HG03457 (cell line): ENCODE data around the gene ZNF532.
"Not testable (repeated sequence)": the region's sequence is repeated elsewhere in the genome, so short reads cannot be mapped to it uniquely, and the experiment has no call there.

Experiments used
- ATAC-seq: cut with Tn5 transposase; IDR thresholded peaks from one replicate; pipeline ENCODE4 v1.9.1; 2021; ENCODE audit warnings: moderate number of reproducible peaks; ENCODE audit not compliant: unreplicated experiment

Gene ZNF532

DNA sequence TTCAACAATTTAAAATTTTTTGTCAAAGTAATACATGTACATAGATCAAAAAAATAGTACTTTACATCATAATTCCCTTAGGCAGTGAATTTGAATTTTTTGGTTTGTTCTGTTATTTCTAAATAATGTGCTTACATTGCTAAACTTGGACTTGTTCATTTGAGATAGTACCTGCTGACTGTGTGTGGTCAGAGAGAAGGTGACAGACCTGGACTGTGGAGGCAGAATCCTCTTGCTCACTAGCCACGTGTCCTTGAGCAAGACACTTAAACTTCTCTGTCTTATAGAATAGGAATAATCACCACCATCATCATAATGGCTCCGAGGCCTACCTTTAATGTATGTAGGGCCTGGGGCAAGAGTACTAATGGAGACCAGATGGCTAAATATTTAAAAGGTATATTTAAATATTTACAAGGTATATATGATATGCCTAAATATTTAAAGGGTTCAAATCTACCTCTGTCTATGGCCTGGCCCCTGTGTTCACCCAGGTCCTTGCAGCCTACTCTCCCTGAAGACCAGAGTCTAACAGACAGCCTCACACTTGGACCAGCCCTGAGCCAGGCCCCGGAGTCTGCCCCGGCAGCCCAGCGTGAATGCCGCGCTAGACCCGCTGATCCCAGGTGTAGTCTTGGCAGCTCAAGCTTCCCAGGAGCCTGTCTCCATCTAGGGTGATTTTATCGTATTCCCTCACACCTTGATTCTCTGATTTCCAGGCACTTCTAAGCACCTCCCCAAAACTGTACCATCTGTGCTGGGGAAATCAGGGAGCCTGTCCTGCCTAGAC is 33.5 kb downstream of the ZNF532 start:
- no peak for ATAC-seq

DNA sequence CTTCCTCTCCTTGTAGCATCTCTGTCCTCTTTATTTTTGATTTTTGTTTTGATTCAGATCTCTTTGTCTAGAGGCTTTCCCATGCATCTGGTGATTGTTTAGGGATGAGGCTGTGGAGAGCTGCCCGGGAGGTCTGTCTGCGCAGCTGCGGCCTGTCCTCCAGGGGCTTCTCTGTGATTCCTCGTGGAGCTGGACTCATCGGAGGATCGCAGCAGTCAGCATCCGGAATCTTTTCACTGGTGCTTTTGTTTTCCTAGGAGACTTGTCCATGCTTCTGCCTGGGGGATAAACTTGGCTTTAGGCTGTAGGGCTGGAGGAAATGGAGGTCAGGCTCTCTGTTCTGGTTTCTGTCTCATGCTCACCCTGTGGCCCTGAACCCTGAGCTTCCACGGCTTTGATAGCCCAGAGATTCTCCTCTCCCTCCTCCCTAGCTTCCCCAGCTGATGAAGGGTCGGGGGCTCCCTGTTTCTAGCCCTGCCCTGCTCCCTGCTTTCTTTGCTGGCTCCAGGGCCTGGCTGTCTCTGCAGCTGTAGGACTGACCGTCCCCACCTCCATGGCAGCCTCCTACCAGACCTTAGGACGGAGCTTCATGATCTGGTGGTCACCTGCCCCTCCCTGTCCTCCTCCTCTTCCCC is 35.5 kb downstream of the ZNF532 start:
- no peak for ATAC-seq

DNA sequence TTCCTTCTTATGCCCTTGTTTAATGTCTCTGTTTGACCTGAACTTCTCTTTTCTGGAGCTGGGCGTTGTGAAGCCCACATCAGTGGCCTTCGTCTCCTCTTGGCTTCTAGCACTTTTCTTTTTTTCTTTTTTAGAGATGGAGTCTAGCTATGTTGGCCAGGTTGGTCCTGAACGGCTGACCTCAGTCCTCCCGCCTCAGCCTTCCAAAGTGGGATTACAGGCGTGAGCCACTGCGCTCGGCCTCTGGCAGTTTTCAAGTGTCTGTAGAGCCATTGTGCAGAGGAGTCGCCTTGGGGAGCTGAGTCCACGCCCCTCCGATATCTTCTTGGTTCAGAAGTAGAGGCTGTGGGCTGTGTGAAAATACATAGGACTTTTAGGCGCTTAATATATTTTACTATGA is 36.5 kb downstream of the ZNF532 start:
- ATAC-seq: no peak

DNA sequence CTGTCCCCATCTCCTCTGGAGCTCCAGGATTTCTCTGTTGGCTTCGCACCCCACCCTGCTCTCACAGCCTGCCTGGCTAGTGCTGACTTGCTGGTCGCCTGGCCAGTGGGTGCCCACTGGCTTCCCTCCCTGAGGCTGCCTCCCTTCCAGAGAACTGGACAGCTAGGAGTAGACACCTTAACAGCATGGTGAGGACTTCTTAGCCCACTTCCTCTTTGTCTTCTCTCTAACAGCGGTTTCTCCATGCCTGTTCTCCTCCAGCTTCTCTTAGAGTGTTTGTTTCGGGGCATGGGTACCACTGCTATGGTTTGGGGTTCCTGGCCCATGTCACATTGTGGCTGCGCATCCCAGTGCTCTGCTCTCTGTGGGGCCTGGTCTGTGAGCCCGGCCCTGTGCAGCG is 37.1 kb downstream of the ZNF532 start:
- no peak for ATAC-seq

DNA sequence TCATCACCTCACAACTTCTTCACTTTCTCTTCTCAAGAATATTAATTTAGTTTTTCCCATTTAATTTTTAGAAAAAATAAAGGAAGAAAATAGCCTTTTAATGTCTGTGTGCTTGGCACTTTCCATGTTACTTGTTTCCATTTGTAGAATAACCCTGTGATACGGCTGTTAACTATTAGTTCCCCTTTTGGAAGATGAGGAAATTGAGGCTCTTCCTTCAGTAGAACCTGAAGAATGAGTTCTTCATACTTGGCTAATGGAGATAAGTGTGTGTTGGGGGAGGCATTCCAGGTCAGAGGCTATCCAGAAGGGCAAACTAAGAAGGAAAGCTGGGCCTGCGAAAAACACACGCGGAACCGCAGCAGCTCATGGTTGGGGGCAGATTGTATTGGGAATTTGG is 38.3 kb downstream of the ZNF532 start:
- no peak for ATAC-seq

DNA sequence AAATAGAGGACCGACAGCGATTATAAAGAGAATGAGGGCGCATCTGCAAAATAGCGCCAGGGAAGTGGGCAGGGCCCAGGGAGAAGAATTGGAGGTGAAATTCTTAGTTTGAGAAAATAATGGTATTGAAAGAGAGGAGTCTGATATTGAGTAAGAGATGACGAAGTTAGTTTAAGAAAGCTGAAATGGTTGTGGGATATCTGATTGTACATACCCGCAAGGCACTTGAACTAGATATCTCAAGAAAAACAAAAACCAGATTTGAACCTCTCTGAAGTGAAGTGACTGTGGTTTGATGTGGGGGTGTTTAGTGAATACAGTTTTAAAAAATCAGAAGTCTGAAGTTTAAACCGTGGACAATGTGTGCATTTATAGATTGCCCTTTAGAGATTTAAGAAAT is 38.9 kb downstream of the ZNF532 start:
- ATAC-seq: no peak

DNA sequence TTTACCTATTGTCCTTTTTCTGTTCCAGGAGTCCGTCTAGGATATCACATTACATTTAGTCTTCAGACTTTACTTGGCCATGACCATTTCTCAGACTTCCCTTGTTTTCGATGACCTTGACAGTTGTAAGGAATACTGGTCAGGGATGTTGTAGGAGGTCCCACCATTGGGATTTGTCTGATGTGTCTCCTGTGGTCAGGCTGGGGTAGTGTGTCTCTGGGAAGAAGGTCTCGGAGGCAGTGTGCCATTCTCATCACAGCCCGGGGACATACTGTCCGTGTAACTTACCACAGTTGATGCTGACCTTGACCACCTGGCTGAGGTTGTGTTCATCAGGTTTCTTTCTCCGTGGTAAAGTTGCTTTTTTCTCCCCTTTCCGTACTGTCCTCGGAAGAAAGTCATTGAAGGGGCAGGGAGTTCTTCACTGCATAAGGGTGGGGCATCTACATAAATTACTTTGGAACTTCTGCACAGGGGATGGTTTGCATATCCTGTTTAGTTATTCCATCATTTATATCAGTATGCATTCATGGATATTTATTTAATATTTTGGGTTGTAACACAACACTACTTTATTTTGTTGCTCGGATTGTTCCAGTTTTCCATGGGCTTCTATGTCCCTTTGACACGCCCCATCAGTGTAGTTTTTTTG is 41.2 kb downstream of the ZNF532 start:
- ATAC-seq: no peak

DNA sequence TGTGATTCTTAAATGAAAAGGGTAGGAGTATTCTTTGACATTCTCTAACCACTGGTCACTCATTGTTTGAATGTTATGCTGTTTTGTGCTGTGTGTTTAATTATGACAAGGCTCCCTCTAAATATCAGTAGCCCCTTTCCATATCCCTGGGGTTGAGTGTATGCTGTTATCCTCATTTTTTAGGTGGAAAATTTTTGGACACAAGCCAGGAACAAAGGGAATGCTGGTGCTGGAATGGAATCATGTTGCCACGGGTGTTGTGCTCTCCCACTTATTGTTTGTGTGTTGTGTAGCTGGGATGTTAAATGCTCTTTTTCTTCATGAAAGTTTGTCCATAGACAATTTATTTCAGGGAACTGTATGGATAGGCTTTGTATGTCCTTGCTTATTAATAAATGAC is 43.3 kb downstream of the ZNF532 start:
- no peak for ATAC-seq

DNA sequence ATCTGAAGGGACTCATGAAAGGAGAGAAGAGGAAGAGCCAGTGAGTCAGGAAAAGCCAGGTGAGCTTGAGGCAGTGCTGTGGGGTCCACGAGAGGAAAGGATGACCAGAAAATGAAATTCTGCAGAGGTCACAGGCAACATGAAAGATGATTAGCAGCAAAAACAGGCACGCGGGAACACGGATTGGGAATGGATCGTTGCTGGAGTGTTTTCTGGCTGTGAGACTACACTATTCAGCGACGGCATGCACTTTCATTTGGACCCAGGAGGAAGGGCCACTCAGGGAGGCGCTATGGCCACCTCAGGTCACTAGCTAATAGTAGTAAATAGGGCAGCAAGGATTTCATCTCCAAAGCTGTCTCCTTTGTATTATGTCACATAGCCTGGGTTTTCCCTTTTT is 44.8 kb downstream of the ZNF532 start:
- ATAC-seq: no peak

DNA sequence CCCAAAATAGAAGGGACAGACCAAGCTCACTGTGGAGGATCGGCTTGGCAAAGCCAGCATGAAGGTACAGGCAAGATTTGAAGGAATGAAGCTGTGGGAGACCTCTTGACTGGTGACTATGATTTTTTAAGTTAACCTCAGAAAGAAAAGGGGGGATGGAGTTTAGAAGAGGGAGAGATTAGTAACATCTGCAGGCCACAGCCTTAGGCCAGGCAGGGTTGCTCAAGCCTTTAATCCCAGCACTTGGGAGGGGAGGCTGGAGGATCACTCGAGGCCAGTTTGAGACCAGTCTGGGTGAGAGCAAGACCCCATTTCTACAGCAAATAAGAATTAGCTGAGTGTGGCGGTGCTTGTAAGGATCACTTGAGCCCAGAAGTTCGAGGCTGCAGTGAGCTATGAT is 46.6 kb downstream of the ZNF532 start:
- ATAC-seq: no peak

DNA sequence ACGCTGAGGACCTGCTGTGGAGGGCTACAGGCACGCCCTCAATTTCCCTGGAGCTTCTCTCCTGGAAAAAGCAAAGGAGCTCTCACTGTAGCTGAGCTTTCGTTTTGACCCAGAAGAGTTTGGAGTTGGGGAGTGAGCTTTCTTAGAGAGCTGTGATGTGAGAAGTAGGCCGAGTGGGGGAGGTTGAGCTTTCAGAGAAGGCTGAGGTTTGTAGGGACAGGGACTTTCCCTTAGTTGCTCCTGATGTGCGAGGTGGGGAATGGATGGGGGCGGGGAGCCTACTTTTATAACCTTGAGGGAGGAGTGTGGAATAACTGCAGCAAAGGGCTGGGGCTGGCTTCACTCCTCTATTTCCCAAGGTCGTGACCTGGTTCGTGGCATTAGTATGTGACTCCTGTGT is 47.1 kb downstream of the ZNF532 start:
- ATAC-seq: no peak

DNA sequence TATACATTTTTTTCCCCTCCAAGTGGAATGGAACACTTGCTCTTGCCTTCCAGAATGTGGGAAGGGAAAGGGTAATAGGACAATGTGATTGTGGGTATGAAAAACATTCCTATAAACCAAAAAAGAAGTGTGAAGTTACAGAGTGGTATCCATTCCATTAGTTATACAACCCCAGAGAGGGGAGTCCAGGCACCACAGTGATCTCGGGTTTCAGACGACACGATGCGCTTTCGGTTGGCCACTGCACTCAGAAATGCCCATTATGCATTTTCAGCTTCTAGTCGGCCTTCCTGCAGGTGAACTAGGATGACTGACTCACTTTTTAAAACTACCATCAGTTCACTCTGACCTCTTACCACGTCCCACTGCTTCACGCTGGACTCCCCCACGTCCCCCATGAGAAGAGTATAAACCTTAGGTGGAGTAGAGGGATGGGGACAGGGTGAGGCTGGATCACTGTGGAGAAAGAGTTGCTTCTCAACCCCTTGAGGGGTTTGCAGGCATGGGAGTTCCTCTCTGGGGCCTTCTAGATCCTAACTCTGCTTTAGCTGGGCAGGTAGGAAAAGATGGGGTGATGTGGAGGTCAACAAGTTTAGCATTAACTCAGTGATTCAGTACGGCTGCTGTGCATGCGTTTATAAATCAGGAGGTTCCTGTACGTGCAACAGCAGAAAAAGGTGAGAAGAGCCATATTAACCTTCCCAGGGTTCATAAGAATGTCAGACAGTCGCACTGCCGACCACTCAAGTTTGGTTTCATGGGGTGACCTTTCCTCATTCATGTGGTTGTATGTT is 50.5 kb downstream of the ZNF532 start:
- ATAC-seq: no peak

DNA sequence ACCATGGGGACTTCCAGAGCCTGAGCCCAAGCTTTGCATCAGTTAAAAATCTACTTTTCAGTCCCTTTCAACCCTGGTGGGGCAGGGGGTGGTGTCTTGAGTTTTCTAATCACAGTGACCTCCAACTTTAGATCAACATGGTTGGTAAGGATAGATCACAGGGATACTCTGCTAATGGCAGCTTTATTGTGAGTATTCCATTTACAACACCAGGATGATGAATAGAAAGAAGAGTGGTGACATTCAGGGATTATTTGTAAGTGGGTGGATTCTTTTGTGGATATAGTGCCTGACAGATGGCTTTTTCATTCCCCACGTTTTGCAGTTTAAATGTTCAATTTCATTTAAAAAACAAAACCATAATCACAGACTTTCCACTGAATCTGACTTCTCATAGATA is 51.3 kb downstream of the ZNF532 start:
- no peak for ATAC-seq

DNA sequence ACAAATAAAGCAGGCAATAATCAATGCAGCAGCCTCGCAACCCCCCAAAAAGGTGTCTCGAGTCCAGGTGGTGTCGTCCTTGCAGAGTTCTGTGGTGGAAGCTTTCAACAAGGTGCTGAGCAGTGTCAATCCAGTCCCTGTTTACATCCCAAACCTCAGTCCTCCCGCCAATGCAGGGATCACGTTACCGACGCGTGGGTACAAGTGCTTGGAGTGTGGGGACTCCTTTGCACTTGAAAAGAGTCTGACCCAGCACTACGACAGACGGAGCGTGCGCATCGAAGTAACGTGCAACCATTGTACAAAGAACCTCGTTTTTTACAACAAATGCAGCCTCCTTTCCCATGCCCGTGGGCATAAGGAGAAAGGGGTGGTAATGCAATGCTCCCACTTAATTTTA is 55.3 kb downstream of the ZNF532 start:
- ATAC-seq: not testable (repeated sequence)

DNA sequence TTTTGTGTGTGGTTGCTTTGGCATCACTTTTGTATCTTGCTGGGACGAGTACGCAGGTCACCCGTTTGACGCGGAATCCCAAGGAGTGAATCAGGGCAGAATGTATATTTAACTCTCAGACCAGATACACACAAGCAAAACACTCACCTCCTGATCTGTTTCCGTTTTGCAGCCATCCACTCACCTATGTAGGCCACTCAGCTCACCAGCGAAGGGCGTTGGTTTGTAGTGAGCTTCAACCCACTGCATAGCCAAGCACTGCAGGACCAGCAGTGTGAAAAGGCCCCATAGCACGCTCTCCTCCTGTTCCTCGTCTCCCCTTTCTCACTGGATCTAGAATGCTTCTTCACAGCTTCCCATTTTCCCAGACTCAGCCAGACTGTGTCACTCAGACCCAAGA is 58.3 kb downstream of the ZNF532 start:
- ATAC-seq: no peak

DNA sequence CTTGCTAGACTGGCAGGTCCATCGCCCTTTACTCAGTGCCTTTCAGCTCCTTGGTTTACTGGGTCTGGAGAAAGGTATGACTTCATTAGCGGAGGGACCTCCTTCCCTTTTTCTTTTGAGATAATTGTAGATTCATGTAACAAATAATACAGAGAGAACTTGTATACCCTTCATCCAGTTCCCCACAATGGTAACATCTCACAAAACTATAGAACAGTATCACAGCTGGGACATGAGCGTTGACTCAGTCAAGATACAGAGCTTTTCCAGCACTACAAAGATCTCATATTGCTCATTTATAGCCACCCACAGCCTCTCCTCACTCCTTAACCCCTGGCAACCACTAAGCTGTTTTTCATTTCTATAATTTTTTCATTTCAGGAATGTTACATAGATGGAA is 59.8 kb downstream of the ZNF532 start:
- no peak for ATAC-seq

DNA sequence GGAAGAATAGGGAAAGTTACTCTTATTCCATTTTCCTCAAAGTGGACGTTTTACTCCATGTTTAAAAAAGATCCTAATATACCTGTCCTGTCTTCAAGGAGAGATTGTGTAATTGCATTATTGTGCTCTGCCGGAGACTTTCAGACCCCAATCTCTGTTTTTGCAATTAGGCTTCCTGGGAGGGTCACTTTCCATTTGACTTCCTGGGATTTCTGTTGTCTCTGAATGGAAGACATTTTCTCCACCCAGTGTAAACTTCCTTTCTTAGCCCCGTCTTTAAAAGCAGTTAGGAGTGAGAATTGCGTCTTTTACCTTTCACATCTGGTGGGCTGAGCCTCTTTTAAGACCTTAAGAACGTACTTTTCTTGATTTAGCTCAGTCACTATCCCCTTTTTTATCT is 63.0 kb downstream of the ZNF532 start:
- no peak for ATAC-seq

DNA sequence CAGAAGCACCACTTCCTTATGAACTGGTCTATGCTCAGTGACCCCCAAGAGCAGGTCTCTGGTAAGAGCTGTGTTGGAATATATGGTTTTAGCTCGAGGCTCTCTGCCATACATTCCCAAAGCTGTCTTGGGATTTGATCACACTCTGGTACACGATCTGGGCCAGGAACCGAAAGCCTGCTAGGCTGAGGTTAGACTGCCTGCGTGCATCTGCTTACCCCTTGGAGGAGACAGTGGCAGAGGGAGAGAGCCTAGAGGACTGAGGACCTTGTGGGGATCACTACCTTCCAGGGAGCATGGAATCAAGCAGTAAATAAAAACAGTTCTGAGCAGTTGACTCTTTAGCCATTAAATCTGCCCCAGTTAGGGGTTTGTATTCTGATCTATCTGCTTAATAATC is 63.7 kb downstream of the ZNF532 start:
- ATAC-seq: no peak

DNA sequence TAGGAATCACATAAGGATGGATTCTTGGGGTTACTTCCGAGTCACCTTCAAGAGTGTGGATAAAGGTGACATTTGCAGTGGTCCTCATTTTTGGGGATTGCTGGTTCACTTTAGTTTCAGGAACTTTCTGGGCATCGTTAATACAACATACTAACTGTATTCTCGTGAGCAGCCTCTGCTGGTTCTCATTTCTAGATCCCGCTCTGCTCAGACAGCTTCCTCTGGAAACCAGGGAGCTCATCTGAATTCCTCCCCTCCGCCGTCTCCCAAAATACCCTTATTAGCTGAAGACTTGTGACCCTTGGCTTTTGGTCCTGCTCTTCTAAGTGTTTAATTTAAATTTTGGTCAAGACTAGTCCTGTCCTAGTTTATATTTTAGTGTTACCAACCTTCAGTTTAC is 64.5 kb downstream of the ZNF532 start:
- ATAC-seq: no peak

DNA sequence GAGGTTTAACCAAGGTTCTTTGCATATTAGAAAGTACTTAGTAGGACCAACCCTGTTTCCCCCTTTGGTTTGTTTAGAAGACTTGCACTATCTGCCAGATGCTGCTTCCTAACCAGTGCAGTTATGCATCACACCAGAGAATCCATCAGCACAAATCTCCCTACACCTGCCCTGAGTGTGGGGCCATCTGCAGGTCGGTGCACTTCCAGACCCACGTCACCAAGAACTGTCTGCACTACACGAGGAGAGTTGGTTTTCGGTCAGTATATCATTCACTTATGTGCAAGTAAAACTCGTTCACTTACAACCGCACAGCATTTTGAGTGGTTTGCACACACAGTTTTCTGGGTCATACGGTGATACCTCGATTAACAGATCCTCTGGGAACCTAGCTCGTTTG is 69.7 kb downstream of the ZNF532 start:
- ATAC-seq: no peak

DNA sequence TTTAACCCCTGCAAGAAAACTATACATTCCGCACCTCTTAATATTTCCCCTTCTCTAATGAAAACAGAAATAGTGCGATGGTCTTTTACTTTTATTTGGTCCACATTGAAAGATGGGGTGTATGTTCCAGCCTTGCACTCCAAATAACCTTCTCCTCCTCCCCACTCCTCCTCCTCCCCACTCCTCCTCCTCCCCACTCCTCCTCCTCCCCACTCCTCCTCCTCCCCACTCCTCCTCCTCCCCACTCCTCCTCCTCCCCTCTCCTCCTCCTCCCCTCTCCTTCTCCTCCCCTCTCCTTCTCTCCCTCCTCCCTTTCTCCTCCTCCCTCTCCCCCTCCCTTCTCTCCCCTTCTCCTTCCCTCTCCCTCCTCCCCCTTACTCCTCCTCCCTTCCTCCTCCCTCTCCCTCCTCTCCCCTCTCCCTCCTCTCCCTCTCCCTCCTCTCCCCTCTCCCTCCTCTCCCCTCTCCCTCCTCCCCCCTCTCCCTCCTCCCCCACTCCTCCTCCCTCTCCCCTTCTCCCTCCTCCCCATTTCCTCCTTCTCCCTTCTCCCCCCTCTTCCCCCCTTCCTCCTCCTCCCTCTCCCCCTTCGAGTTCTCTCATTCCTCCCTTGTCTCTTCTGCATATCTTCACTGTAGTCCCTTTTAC is 70.4 kb downstream of the ZNF532 start:
- no peak for ATAC-seq
